NCI-H446 (cell line): Measurements from ENCODE around the gene CRLF3.
A peak's percentile ranks its signal among the peaks of the same experiment; 100 is the strongest.
"Not testable (repeated sequence)": the region's sequence is repeated elsewhere in the genome, so short reads cannot be mapped to it uniquely, and the experiment has no call there.

Experiments
- DNase-seq, 2 experiments: peaks; one replicate each; lab custom pipeline; 2025; lab: John Stamatoyannopoulos, UW

Gene CRLF3, protein sequence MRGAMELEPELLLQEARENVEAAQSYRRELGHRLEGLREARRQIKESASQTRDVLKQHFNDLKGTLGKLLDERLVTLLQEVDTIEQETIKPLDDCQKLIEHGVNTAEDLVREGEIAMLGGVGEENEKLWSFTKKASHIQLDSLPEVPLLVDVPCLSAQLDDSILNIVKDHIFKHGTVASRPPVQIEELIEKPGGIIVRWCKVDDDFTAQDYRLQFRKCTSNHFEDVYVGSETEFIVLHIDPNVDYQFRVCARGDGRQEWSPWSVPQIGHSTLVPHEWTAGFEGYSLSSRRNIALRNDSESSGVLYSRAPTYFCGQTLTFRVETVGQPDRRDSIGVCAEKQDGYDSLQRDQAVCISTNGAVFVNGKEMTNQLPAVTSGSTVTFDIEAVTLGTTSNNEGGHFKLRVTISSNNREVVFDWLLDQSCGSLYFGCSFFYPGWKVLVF

GRCh38 chr17:30824356-30825145 lies at the start of gene CRLF3:
Gene CRLF3 (minus strand): TSS chr17:30824692. CDS start chr17:30824651, 41 bp downstream.
- DNase-seq = peak; percentile 64 to 91

- no peak for DNase-seq
Measured at GRCh38 chr17:30869005-30869404, 44.5 kb upstream of the CRLF3 start.

DNA sequence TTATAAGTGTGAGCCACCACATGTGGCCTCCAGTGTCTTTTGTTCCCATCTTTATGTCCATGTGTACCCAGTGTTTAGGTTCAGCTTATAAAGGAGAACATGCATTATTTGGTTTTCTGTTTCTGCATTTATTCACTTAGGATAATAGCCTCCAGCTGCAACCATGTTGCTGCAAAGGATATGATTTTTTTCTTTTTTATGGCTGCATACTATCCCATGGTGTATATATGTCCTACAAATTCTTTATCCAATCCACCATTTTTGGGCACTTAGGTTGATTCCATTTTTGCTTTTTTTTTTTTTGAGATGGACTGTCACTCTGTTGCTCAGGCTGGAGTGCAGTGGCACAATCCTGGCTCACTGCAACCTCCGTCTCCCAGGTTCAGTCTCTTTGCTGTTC lies 40.1 kb upstream of the CRLF3 start:
- no peak for DNase-seq

- DNase-seq = no peak
Measured at GRCh38 chr17:30858556-30859250, 34.2 kb upstream of the CRLF3 start.

GRCh38 chr17:30854146-30854545 lies 29.7 kb upstream of the CRLF3 start:
- DNase-seq = no peak

GRCh38 chr17:30848021-30848420 lies 23.5 kb upstream of the CRLF3 start:
- no peak for DNase-seq

DNA sequence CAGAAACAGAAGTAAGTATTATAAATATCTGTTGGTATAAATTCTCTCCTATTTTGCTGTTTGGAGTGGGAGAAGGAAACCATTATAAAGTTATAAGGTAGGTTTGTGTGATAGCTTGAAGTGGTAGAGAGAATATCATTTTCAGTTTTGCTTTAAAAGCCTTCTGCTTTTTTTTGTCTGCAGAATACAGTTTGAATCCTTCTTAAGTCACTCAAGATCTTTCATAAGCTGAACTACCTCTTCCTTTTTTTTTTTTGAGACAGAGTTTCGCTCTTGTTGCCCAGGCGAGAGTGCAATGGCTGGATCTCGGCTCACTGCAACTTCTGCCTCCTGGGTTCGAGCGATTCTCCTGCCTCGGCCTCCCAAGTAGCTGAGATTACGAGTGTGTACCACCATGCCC lies 16.3 kb upstream of the CRLF3 start:
- DNase-seq = no peak

DNA sequence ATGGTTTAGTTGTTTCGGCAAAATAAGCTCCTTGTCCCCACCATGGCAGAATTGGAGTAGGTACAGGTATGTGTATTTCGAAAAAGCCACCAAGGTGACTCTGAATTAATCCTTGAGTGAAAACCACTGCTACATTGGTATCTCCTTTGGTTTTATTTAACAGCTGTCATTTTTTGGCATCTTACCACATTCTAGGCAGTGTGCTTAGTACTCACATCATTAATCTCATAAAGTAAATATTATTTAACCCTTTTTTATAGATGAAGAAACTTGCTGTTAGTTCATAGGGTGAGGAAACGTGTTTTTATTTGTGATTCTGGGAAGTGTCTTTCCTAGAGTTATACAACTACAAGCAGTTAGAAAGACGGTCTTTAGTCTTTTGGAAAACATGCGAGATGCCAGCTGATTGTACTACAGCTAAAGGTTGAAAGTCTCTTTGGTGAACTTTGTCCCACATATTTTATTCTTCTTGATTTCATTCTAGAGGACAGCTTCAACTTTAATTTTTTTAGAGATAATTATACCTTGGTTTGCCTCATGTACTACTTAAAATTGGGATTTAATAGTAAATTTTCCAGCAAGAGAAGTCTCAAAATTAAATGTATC lies 13.8 kb upstream of the CRLF3 start:
- DNase-seq = peak in 1 of 2 experiments; percentile 2

DNA sequence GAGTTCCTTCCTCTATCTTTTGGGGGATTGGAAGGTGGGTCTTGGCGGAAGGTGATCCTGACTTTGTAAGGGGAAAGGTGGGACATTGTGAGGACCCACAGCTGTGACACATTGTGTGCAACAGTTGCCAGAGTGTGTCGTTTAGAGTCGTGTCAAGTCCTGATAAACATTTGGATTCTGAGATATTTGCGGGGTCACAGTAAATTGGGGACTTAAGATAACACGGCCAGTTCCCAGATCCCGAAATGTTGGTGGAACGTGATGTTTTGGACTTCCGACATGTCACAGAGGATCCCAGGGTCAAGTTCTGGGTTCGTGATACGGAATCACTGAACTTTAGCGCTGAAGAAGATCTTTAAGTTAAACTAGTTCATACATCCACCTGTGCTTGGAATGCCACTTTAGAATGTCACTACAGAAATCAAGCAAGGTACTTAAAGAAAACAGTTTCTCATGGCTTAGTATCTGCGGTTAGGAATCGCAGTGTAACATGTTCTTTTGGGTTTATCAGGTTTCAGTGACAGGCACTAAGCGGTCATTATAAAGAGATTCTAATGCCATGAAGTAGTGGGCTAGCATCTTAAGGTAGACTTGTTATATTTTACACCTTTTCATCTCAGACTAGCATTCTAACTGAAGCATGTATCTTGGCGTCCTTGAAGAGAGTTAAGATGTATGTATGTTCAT lies 8.1 kb upstream of the CRLF3 start:
- no peak for DNase-seq

DNA sequence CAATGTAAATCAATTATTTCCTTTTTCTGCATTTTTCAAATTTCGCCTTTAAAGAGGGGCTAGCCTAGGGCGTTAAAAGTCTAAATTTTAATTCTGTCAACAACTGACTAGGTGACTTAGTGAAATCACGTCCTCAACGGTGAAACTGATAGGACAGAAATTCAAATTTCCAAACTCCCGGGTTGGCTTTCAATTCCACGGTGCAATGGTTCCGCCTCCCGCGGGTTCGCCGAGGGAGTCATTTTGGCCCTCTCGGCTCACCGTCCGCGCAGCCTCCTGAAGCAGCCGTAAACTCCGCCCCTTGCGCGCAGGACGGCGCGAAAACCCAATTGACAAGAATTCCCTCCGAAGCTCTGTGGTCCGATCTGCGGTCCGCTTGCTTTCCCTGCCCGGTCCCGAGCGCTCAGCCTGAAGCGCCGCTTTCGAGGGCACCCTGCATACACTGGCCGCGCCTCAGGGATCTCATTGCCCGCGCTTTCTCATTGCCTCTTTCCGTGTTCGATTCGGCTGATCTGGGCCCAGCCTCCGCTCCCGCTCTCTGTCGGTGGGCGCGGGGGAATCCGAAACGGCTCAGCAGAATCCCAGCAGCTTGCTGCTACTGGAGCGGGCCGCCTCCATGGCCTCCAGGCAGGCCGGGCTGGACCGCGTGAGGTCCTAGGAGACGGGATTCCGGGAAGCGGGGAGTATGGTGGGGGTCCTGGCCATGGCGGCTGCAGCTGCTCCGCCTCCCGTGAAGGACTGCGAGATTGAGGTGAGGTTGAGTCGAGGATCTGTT lies 7.4 kb upstream of the CRLF3 start, which contains the start of gene ATAD5:
ATAD5 (plus strand) TSS at position 304 of the 775 bp plus-strand sequence; CDS start at position 686, 382 bp downstream.
- peak; percentile 82 to 92 for DNase-seq

DNA sequence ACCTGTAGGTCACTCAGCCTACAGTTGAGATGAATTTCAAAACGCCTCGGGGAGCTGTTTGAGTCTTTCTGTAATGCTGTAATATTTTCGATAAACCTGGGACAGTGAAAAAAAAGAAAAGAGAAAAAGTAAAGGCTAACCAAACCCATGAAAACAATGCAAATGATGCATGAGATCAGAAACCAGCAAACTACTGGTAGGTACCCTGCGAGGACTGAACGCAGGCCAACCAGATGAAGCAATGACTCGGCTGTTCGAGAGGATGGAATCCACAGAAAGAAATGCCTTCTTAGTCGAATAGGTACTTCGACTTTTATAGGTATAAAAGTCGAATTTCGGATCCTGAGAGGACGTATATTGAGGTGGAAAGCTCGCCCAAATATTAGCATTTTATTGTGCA lies 6.8 kb upstream of the CRLF3 start:
- DNase-seq = no peak

GRCh38 chr17:30829022-30829421 lies 4.5 kb upstream of the CRLF3 start:
- no peak for DNase-seq

DNA sequence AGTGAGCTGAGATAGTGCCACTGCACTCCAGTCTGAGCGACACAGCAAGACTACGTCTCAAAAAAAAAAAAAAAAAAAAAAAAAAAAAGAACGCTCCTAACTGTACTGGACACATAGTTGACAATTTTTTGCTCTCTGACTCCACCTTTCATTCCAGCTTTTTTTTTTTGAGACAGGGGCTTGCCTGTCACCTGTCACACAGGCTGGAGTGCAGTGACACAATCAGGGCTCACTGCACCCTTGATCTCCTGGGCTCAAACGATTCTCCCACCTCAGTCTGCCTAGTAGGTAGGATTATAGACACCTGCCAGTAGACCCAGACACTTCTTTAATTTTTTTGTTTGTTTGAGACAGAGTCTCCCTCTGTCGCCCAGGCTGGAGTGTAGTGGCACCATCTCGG lies 2.6 kb upstream of the CRLF3 start:
- DNase-seq = no peak

DNA sequence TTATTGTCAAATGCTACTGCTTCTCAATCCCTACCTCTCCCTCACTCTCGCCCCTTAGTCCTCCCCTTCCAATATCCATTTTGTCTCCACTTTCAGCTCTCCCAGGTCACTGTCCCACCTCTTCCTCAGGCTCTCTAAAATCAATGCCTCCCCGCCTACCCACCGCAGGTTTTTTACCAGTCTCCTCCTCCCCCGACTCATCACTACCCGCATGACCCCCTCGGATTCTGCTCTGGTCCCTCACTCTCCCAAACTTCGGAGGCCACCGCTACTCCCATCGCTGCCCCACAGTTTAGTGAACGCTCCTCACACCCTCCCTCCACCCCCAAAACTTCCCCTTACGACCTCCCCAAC lies 513 bp downstream of the CRLF3 start:
- DNase-seq = no peak

DNA sequence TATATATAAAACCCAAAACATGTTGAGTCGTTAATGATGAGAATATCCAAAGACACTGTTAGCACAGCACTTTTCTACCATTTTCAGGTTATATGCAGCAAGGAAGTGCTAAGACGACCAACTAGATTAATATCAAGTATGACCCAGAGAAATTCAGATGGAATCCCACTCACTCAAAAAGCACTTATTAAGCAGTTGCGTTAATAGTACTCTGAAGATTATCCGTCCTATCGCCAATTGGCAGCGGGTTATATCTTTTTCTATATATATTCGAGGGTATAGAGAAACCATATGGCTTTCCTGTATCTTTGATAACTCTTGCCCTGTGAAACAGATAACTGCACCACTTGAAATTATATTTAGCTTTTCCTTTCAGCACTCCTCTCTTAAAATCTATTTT lies 1.1 kb downstream of the CRLF3 start:
- DNase-seq = no peak

DNA sequence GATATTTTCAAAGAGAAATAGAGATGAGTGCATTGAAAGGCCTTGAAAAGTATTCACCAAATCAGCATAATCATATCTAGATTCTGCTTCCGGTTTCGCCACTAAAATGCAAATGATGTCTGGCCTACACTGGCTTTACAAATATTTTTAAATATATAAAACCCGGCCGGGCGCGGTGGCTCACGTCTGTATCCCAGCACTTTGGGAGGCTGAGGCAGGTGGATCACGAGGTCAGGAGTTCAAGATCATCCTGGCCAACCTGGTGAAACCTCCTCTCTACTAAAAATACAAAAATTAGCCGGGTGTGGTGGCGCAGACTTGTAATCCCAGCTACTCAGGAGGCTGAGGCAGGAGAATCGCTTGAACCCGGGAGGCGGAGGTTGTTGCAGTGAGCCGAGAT lies 1.6 kb downstream of the CRLF3 start:
- DNase-seq = not testable (repeated sequence)

DNA sequence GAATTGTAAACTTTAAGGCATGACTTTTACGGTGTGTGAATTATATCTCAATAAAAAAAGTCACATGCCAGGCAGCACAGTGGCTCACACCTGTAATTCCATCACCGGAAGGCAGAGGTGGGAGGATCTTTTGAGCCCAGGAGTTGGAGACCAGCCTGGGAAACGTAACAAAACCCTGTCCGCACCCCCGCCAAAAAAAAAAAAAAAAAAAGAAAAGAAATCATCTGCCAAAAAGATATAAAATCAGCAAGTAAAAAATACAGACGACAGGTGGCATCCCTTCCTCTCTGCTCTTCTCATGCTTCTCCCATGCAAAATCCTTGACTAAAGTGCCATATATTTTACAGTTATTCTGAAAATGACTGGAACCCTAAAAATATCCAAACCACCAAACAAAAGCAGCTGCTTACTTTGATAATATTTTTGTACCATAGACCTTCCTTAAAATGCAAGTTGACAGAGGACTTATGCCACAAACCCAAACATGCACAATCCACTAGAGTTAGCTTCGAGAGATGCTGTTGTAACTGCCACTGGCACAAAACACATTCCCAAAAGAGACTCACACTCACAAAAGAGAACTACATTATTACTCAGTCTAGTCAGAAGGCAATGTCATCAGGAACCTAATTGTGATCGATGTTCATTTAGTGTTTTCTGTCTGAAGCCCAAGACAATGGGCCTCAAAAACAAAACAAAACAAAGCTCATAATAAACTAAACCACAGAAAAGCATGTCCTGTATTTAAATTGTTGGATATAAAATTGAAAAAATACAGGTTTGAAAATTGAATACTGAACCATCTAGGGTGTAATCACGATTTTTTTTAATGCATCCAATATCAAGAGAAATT lies 2.4 kb downstream of the CRLF3 start:
- no peak for DNase-seq

DNA sequence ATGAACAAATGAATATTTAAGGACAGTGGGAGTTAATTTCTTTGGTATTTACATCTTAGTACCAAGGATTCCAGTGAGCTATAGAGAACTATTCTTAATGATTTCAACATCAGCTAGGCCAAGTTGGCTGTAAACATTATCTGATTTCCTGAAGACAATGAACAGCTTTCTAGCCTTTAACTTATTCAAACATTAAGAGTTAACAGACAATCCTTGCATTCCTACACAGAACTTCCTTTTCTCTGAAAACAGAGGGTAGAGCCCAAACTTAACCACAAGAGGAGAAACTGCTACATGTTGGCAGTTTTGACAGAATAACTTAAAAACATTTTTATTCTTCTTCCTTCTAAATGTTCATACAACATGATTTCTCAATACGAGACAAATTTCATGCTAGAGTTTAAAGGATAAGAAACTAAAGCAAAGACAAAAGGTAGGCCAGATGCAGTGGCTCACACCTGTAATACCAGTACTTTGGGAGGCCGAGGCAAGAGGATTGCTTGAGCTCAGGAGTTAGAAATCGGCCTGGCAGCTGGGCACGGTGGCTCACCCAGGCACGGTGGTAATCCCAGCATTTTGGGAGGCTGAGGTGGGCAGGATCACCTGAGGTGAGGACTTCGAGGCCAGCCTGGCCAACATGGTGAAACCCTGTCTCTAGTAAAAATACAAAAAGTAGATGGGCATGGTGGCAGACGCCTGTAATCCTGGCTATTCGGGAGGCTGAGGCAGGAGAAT lies 4.4 kb downstream of the CRLF3 start:
- no peak for DNase-seq

- no peak for DNase-seq
Measured at GRCh38 chr17:30816165-30816564, 8.3 kb downstream of the CRLF3 start.
